Gastrocnemius medialis (tissue), 4 donors: ENCODE results near the gene SKIC8.

Experiments
- POLR2A ChIP-seq, 2 donors: fragments of 450-650 bp; IDR thresholded peaks; one replicate each; pipeline ENCODE4 v1.6.1; 2017; ENCODE audit warnings: antibody characterized with exemption in 2 of 2, mild to moderate bottlenecking in 2 of 2, moderate library complexity in 2 of 2
- TF ChIP-seq, protein P1 (sequence below), 5 experiments: fragments of 450-650 bp in 3 of 5; fragments of 200-600 bp in 2 of 5; sonication (generic) in 2 of 5; IDR thresholded peaks in 4 of 5; conservative IDR thresholded peaks in 1 of 5; 1 replicate in 4 of 5; 2 replicates in 1 of 5; pipeline ENCODE4 v1.5.1; 2016 to 2019; ENCODE audit warnings: antibody characterized with exemption in 5 of 5, mild to moderate bottlenecking in 3 of 5, moderate library complexity in 3 of 5

DNA sequence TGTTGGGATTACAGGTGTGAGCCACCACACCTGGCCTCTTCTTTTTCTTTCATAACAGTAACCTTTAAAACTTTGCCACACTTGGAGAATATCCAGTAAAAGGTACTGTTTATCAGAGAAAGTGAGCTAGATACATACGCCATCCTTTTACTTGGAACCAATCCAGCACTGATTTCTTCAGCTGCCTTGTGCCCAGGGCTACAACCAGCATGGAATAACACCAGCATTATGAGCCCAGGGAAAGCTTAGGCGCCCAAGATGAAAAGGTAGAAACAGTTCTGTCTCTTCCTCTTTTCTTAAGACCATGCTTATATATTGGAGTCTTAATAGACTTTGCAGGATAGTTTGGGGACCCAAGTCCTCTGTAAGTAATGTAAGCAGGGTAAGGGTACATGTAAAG lies 8.4 kb downstream of the SKIC8 start:
- TF ChIP-seq POLR2A (IDR thresholded peaks at IDR 0.05) = no peak
- TF ChIP-seq, protein P1, sequence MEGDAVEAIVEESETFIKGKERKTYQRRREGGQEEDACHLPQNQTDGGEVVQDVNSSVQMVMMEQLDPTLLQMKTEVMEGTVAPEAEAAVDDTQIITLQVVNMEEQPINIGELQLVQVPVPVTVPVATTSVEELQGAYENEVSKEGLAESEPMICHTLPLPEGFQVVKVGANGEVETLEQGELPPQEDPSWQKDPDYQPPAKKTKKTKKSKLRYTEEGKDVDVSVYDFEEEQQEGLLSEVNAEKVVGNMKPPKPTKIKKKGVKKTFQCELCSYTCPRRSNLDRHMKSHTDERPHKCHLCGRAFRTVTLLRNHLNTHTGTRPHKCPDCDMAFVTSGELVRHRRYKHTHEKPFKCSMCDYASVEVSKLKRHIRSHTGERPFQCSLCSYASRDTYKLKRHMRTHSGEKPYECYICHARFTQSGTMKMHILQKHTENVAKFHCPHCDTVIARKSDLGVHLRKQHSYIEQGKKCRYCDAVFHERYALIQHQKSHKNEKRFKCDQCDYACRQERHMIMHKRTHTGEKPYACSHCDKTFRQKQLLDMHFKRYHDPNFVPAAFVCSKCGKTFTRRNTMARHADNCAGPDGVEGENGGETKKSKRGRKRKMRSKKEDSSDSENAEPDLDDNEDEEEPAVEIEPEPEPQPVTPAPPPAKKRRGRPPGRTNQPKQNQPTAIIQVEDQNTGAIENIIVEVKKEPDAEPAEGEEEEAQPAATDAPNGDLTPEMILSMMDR (IDR thresholded peaks at IDR 0.05 in 4 of 5, conservative IDR thresholded peaks at IDR 0.05 in 1 of 5) = no peak
